GM18508 (cell line): ENCODE results near the gene PXDN.
"Not testable (repeated sequence)": the region's sequence is repeated elsewhere in the genome, so short reads cannot be mapped to it uniquely, and the experiment has no call there.

Source experiments
- ATAC-seq: cut with Tn5 transposase; IDR thresholded peaks from one replicate; pipeline ENCODE4 v1.9.1; 2021; ENCODE audit warnings: moderate number of reproducible peaks; ENCODE audit not compliant: insufficient read depth, unreplicated experiment

Gene PXDN

GRCh38 chr2:1744446-1745170, at the start of gene PXDN:
PXDN (minus strand) TSS chr2:1744515; CDS start chr2:1744455, 60 bp downstream.
- no peak for ATAC-seq

GRCh38 chr2:1793868-1794445, 49.6 kb upstream of the PXDN start:
- ATAC-seq, result no peak

GRCh38 chr2:1793001-1793867, 48.9 kb upstream of the PXDN start:
- ATAC-seq, result no peak

- ATAC-seq, result no peak
Measured at GRCh38 chr2:1791685-1792435, 47.5 kb upstream of the PXDN start.

GRCh38 chr2:1791006-1791605, 46.8 kb upstream of the PXDN start:
- no peak for ATAC-seq

- ATAC-seq, result no peak
Measured at GRCh38 chr2:1790473-1790872, 46.2 kb upstream of the PXDN start.

- ATAC-seq, result no peak
Measured at GRCh38 chr2:1789610-1790009, 45.3 kb upstream of the PXDN start.

GRCh38 chr2:1788478-1788959, 44.2 kb upstream of the PXDN start:
- ATAC-seq, result no peak

- no peak for ATAC-seq
Measured at GRCh38 chr2:1787755-1788477, 43.6 kb upstream of the PXDN start.

- ATAC-seq, result no peak
Measured at GRCh38 chr2:1784986-1785617, 40.8 kb upstream of the PXDN start.

GRCh38 chr2:1784087-1784486, 39.8 kb upstream of the PXDN start:
- no peak for ATAC-seq

GRCh38 chr2:1782514-1782913, 38.2 kb upstream of the PXDN start:
- ATAC-seq, result no peak

- no peak for ATAC-seq
Measured at GRCh38 chr2:1781291-1782080, 37.2 kb upstream of the PXDN start.

- no peak for ATAC-seq
Measured at GRCh38 chr2:1780693-1781092, 36.4 kb upstream of the PXDN start.

GRCh38 chr2:1780054-1780453, 35.7 kb upstream of the PXDN start:
- ATAC-seq, result not testable (repeated sequence)

- ATAC-seq, result no peak
Measured at GRCh38 chr2:1778566-1778965, 34.3 kb upstream of the PXDN start.

- no peak for ATAC-seq
Measured at GRCh38 chr2:1777781-1778180, 33.5 kb upstream of the PXDN start.

GRCh38 chr2:1777156-1777555, 32.8 kb upstream of the PXDN start:
- no peak for ATAC-seq
